GM19043 (cell line): ENCODE results near the gene TP53TG3B.
"Not testable (repeated sequence)": the region's sequence is repeated elsewhere in the genome, so short reads cannot be mapped to it uniquely, and the experiment has no call there.

ENCODE experiments used
- ATAC-seq: cut with Tn5 transposase; IDR thresholded peaks from one replicate; pipeline ENCODE4 v1.9.1; 2021; ENCODE audit warnings: low read depth; ENCODE audit not compliant: unreplicated experiment

TP53TG3B gene, protein sequence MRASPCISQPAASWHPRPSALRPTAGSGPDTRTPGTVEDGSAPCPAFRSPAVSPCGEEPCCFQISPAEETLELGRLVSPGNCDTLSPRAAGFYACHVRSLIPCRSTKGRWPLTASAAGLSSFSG

DNA sequence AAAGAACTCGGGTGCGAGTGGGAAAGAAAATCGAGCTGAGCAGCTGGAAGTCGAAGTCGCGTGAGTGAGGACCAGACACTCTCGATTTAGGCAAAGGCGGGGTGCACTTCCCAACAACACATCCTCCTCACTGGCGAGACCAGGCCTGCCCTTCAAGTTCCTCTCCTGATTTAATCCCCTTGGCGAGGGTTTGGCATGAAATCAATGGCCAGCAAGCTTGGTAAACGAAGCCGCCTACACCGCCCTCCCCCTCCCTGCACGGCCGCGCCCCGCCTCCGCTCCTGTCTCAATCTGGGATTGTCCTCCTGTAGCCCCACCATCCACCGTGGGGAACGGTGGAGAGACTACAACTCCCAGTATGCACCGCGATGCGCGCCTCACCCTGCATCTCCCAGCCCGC is at the start of gene TP53TG3B:
TSS of gene TP53TG3B (plus strand) at position 301 of the 400 bp plus-strand sequence. CDS start at position 369, 68 bp downstream.
- ATAC-seq: not testable (repeated sequence)

DNA sequence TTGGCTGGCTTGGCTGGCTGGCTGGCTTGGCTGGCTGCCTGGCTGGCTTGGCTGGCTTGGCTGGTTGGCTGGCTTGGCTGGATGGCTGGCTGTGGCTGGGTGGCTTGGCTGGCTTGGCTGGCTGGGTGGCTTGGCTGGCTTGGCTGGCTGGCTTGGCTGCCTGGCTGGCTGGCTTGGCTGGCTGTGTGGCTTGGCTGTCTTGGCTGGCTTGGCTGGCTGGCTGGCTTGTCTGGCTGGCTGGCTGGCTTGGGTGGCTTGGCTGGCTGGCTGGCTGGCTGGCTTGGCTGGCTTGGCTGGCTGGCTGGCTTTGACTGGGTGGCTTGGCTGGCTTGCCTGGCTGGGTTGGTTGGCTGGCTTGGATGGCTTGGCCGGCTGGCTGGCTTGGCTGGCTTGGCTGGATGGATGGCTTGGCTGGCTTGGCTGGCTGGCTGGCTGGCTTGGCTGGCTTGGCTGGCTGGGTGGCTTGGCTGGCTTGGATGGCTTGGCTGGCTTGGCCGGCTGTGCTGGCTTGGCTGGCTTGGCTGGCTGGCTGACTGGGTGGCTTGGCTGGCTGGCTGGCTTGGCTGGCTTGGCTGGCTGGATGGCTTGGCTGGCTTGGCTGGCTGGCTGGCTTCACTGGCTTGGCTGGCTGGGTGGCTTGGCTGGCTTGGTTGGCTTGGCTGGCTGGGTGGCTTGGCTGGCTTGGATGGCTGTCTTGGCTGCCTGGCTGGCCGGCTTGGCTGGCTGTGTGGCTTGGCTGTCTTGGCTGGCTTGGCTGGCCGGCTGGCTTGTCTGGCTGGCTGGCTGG is 24.2 kb upstream of the TP53TG3B start:
- not testable (repeated sequence) for ATAC-seq

DNA sequence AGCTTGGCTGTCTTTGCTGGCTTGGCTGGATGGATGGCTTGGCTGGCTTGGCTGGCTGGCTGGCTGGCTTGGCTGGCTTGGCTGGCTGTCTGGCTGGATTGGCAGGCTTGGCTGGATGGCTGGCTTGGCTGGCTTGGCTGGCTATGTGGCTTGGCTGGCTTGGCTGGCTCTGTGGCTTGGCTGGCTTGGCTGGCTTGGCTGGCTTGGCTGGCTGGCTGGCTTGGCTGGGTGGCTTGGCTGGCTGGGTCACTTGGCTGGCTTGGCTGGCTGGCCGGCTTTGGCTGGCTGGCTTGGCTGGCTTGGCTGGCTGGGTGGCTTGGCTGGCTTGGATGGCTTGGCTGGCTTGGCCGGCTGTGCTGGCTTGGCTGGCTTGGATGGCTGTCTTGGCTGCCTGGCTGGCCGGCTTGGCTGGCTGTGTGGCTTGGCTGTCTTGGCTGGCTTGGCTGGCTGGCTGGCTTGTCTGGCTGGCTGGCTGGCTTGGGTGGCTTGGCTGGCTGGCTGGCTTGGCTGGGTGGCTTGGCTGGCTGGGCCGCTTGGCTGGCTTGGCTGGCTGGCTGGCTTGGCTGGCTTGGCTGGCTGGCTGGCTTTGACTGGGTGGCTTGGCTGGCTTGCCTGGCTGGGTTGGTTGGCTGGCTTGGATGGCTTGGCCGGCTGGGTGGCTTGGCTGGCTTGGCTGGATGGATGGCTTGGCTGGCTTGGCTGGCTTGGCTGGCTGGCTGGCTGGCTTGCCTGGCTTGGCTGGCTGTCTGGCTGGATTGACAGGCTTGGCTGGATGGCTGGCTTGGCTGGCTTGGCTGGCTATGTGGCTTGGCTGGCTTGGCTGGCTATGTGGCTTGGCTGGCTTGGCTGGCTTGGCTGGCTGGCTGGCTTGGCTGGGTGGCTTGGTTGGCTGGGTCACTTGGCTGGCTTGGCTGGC is 22.8 kb upstream of the TP53TG3B start:
- not testable (repeated sequence) for ATAC-seq

DNA sequence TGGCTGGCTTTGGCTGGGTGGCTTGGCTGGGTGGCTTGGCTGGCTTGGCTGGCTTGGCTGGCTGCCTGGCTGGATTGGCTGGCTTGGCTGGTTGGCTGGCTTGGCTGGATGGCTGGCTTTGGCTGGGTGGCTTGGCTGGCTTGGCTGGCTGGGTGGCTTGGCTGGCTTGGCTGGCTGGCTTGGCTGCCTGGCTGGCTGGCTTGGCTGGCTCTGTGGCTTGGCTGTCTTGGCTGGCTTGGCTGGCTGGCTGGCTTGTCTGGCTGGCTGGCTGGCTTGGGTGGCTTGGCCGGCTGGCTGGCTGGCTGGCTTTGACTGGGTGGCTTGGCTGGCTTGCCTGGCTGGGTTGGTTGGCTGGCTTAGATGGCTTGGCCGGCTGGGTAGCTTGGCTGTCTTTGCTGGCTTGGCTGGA is 22.1 kb upstream of the TP53TG3B start:
- ATAC-seq: not testable (repeated sequence)

DNA sequence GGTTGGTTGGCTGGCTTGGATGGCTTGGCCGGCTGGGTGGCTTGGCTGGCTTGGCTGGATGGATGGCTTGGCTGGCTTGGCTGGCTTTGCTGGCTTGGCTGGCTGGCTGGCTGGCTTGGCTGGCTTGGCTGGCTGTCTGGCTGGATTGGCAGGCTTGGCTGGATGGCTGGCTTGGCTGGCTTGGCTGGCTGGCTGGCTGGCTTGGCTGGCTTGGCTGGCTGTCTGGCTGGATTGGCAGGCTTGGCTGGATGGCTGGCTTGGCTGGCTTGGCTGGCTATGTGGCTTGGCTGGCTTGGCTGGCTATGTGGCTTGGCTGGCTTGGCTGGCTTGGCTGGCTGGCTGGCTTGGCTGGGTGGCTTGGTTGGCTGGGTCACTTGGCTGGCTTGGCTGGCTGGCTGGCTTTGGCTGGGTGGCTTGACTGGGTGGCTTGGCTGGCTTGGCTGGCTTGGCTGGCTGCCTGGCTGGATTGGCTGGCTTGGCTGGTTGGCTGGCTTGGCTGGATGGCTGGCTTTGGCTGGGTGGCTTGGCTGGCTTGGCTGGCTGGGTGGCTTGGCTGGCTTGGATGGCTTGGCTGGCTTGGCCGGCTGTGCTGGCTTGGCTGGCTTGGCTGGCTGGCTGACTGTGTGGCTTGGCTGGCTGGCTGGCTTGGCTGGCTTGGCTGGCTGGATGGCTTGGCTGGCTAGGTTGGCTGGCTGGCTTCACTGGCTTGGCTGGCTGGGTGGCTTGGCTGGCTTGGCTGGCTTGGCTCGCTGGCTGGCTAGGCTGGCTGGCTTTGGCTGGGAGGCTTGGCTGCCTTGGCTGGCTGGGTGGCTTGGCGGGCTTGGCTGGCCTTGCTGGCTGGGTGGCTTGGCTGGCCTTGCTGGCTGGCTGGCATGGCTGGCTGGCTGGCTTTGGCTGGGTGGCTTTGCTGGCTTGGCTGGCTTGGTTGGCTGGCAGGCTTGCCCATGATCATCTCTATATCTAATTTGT is 21.3 kb upstream of the TP53TG3B start:
- not testable (repeated sequence) for ATAC-seq
